Endothelial cell of umbilical vein (primary cell): ENCODE data around the gene RBM46. TPM values are rescaled to one million over a fixed set of nuclear protein-coding genes. Genes with fewer than 3 reads are reported as not detected.

Source experiments
- BruUV-seq: library from RNA; stranded (reverse); fragments of 400-500 nt; replicated peaks from 2 replicates; lab custom pipeline; 2021; lab: Mats Ljungman, UMichigan
- CTCF ChIA-PET: fragments of 300-600, 350-600 bp; sonication (Branson Sonifier 250); formaldehyde crosslinking; loops from one replicate; lab custom pipeline; 2021; ENCODE audit warnings: antibody characterized with exemption, inconsistent platforms; lab: Charles Lee
- POLR2A ChIA-PET: fragments of 300-600, 350-600 bp; sonication (Branson Sonifier 250); formaldehyde crosslinking; loops from one replicate; lab custom pipeline; 2021; ENCODE audit warnings: antibody characterized with exemption, inconsistent platforms; lab: Charles Lee
- DNase-seq: peaks from one replicate; pipeline ENCODE4 v3.0.0-alpha.2; 2011; ENCODE audit warnings: low read depth, low spot score
- FAIRE-seq: peaks from 2 replicates; lab custom pipeline; 2011; peaks lifted over from hg19 to GRCh38; lab: Jason Lieb, UNC
- H2AFZ ChIP-seq: 2 replicates; pipeline ENCODE4 v1.6.0; 2012; ENCODE audit warnings: low read depth, low read length, control low read depth, inconsistent platforms
- H3K27ac ChIP-seq: 2 replicates; pipeline ENCODE4 v1.5.1; 2011; ENCODE audit warnings: low read depth, mild to moderate bottlenecking, control low read depth, low read length, moderate library complexity; ENCODE audit not compliant: insufficient read depth
- H3K27me3 ChIP-seq, 2 experiments: 2 replicates each; pipeline versions ENCODE4 v1.6.0 to v1.6.1; 2011; ENCODE audit warnings: low read length in 2 of 2, mixed read lengths in 1 of 2; ENCODE audit not compliant: control insufficient read depth in 2 of 2, insufficient read depth in 2 of 2
- H3K36me3 ChIP-seq, 2 experiments: 2 replicates in 1 of 2; 3 replicates in 1 of 2; pipeline ENCODE4 v1.5.1; 2011; ENCODE audit warnings: low read length in 2 of 2, mild to moderate bottlenecking in 1 of 2, moderate library complexity in 1 of 2; ENCODE audit not compliant: control insufficient read depth in 2 of 2, insufficient read depth in 2 of 2; ENCODE audit errors: extremely low read depth in 1 of 2
- H3K4me1 ChIP-seq: 3 replicates; pipeline ENCODE4 v1.5.1; 2011; ENCODE audit warnings: mild to moderate bottlenecking, low read length; ENCODE audit not compliant: control insufficient read depth, insufficient read depth; ENCODE audit errors: extremely low read depth
- H3K4me2 ChIP-seq: 2 replicates; pipeline ENCODE4 v1.6.1; 2011; ENCODE audit warnings: low read length, control low read depth, mixed read lengths; ENCODE audit not compliant: insufficient read depth
- H3K4me3 ChIP-seq, 3 experiments: fragments of 200-600 bp in 1 of 3; sonication (generic), shearing (Covaris generic) in 1 of 3; replicated peaks in 1 of 3; 2 replicates each; pipeline ENCODE4 v1.5.1; 2011 to 2016; ENCODE audit warnings: control low read depth in 3 of 3, low read length in 3 of 3, mild to moderate bottlenecking in 2 of 3, inconsistent platforms in 1 of 3, low read depth in 1 of 3, moderate library complexity in 1 of 3; ENCODE audit not compliant: insufficient read depth in 1 of 3
- H3K79me2 ChIP-seq: 2 replicates; pipeline ENCODE4 v1.6.0; 2012; ENCODE audit warnings: low read length, inconsistent platforms; ENCODE audit not compliant: control insufficient read depth, insufficient read depth
- H3K9ac ChIP-seq: replicated peaks from 2 replicates; pipeline ENCODE3; 2011; ENCODE audit warnings: low read length, control low read depth; ENCODE audit not compliant: insufficient read depth; ENCODE audit errors: extremely low read depth
- H3K9me1 ChIP-seq: replicated peaks from 3 replicates; pipeline ENCODE4 v1.6.0; 2011; ENCODE audit warnings: mild to moderate bottlenecking, low read length; ENCODE audit not compliant: control insufficient read depth, insufficient read depth; ENCODE audit errors: extremely low read depth
- H3K9me3 ChIP-seq: replicated peaks from 2 replicates; pipeline ENCODE4 v1.5.1; 2012; ENCODE audit warnings: low read length, inconsistent platforms; ENCODE audit not compliant: control insufficient read depth, insufficient read depth
- H4K20me1 ChIP-seq: replicated peaks from 2 replicates; pipeline ENCODE3; 2011; ENCODE audit warnings: mild to moderate bottlenecking, low read length; ENCODE audit not compliant: control insufficient read depth, insufficient read depth; ENCODE audit errors: extremely low read depth
- CTCF ChIP-seq, 2 donors: IDR thresholded peaks; 1 replicate in 1 of 2; 2 replicates in 1 of 2; pipeline ENCODE4 v1.5.1; 2011; ENCODE audit warnings: low read length in 2 of 2, mild to moderate bottlenecking in 2 of 2, moderate library complexity in 2 of 2, control low read depth in 1 of 2, inconsistent platforms in 1 of 2, low read depth in 1 of 2; ENCODE audit not compliant: insufficient read depth in 1 of 2; ENCODE audit errors: extremely low read depth in 1 of 2
- EZH2 ChIP-seq: IDR thresholded peaks from 2 replicates; pipeline ENCODE4 v1.6.1; 2012; ENCODE audit warnings: borderline replicate concordance, low read depth, mild to moderate bottlenecking, moderate library complexity, low read length, inconsistent platforms; ENCODE audit not compliant: severe bottlenecking
- FOS ChIP-seq: IDR thresholded peaks from 2 replicates; pipeline ENCODE4 v1.6.1; 2011; ENCODE audit warnings: mild to moderate bottlenecking, low read length, moderate library complexity, borderline replicate concordance; ENCODE audit not compliant: insufficient read depth
- GATA2 ChIP-seq: IDR thresholded peaks from 2 replicates; pipeline ENCODE4 v1.7.0; 2011; ENCODE audit warnings: low read depth, mild to moderate bottlenecking, moderate library complexity, mixed read lengths, low read length; ENCODE audit not compliant: insufficient read length, insufficient read depth
- JUN ChIP-seq: IDR thresholded peaks from 2 replicates; pipeline ENCODE4 v1.6.1; 2011; ENCODE audit warnings: borderline replicate concordance, low read depth; ENCODE audit not compliant: insufficient read length, insufficient read depth
- MAX ChIP-seq: IDR thresholded peaks from 2 replicates; pipeline ENCODE4 v1.6.1; 2011; ENCODE audit not compliant: insufficient read depth, insufficient read length
- MYC ChIP-seq: IDR thresholded peaks from one replicate; pipeline ENCODE4 v1.6.1; 2011; ENCODE audit warnings: mild to moderate bottlenecking, low read depth, low read length
- POLR2A ChIP-seq: IDR thresholded peaks from 2 replicates; pipeline ENCODE4 v1.6.1; 2012; ENCODE audit warnings: low read depth, mild to moderate bottlenecking, control low read depth, low read length
- POLR2AphosphoS5 ChIP-seq: IDR thresholded peaks from 2 replicates; pipeline ENCODE4 v1.6.1; 2012; ENCODE audit warnings: low read depth, mild to moderate bottlenecking, control low read depth, low read length, moderate library complexity; ENCODE audit not compliant: insufficient read depth
- dilution Hi-C: fragments of 300-500 bp; cut with MboI; formaldehyde crosslinking; loops from one replicate; pipeline ENCODE4 v1.15.0; 2019; ENCODE audit warnings: low sequenced_read_pairs; ENCODE audit not compliant: extremely low pct_ligation_motif_present
- intact Hi-C: fragments of 100-400 bp; cut with micrococcal nuclease; formaldehyde crosslinking; loops from one replicate; pipeline ENCODE4 v1.10.0; 2022
- polyA plus RNA-seq, 4 experiments: library from polyadenylated mRNA; depleted of rRNA in 3 of 4; stranded (reverse) in 3 of 4; unstranded in 1 of 4; fragments of >200 nt; gene quantifications; 2 replicates each; pipeline versions ENCODE4 v1.2.1 to v1.2.3, GENCODE V29; 2011 to 2012; ENCODE audit warnings: missing spikeins in 1 of 4
- total RNA-seq: library from RNA; stranded (reverse); gene quantifications from 2 replicates; pipeline ENCODE4 v1.2.3, GENCODE V29; 2021

Gene RBM46
- total and polyA plus RNA-seq, 2 donors (not counting 3 experiments of a cell fraction or from before 2014, with no cell fraction given), result not detected

GRCh38 chr4:154838155-154838554 is 57.1 kb downstream of the RBM46 start:
- dilution Hi-C loops (no loop called here), intact Hi-C loops (no loop called here)
- Histone ChIP-seq H3K79me2 (no peaks in the 10 kb centered on the region), H3K9me3 (no peaks in the 10 kb centered on the region), H3K9me1 (no peaks in the 10 kb centered on the region), H4K20me1 (no peaks in the 10 kb centered on the region), H3K36me3 (no peaks in the 10 kb centered on the region), H3K27ac (no peak overlapping the region), H3K4me1 (no peaks in the 10 kb centered on the region), H2AFZ (no peak overlapping the region), H3K4me2 (no peak overlapping the region), H3K9ac (no peak overlapping the region), H3K4me3 (no peak overlapping the region), H3K27me3 (no peaks in the 10 kb centered on the region)
- no peak for FAIRE-seq
- BruUV-seq, result no TSS peak
- no peak for DNase-seq
- CTCF ChIA-PET, result no interaction called here
- POLR2A ChIA-PET, result no interaction called here
- TF ChIP-seq CTCF (IDR thresholded peaks at IDR 0.05; ENCODE audit: extremely low read depth in 1 of 2, insufficient read depth in 1 of 2, low read depth in 1 of 2, low read length in 2 of 2) (no peak), POLR2AphosphoS5 (no peak), MAX (no peak), POLR2A (no peak), FOS (no peak), MYC (no peak), EZH2 (no peak), JUN (no peak), GATA2 (no peak)
